ENCODE measurements around the gene ISG20L2. TPM values are rescaled to one million over a fixed set of nuclear protein-coding genes. Genes with fewer than 3 reads are reported as not detected.

The ISG20L2 gene
- polyA plus RNA-seq, 1 of the 3 experiments (the other 2 are of a cell fraction), result 31.6 TPM

DNA sequence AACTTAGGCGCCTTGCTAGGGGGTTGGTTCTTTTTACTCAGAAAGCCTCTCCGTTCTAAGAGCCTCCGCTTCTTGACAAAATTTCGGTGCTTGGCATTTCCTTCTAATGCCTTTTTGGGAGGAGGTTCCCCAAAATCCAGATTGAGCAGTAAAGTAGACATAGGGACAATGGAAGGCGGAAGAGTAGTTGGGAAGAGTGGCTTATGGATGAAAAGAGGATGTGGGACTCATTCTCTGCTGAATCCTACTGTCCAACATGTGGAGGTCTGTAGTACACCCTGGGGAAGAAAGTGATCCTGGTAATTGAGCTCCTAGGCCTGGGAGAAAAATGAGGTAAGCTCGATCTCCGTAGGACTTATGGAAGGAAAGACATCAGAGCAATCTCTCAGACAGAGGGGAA lies 1.1 kb downstream of the ISG20L2 start:
- Histone ChIP-seq H3K9me2 (no peaks in the 10 kb centered on the region), H2AFZ (ENCODE audit: low read depth) (no peak overlapping the region), H3K4me3 (ENCODE audit: low read depth in 2 of 2, low read length in 1 of 2) (peak overlapping the region; percentile 76 to 87), H3K9ac (peak overlapping the region; percentile 93), H4K20me1 (ENCODE audit: insufficient read depth) (peaks cover 41% of the 10 kb centered on the region), H3K9me3 (no peaks in the 10 kb centered on the region), H3K27ac (ENCODE audit: low read depth in 2 of 2, low read length in 1 of 2) (peak overlapping the region; percentile 83 to 88; a peak in 3 of 4 replicates), H3K79me2 (ENCODE audit: insufficient read depth) (peaks cover 78% of the 10 kb centered on the region), H3F3A (replicated peaks; ENCODE audit: insufficient read depth) (peaks cover 13% of the 10 kb centered on the region), H3K4me1 (ENCODE audit: control insufficient read depth in 1 of 2, insufficient read depth in 2 of 2, low read depth in 1 of 2, low read length in 1 of 2) (peaks cover 28 to 57% of the 10 kb centered on the region in 2 experiments), H3K27me3 (ENCODE audit: insufficient read depth) (no peaks in the 10 kb centered on the region), H3K4me2 (peak overlapping the region; percentile 89), H3K36me3 (replicated peaks in 1 of 2; ENCODE audit: control insufficient read depth in 1 of 2, insufficient read depth in 2 of 2, low read length in 1 of 2) (peaks cover 24 to 32% of the 10 kb centered on the region in 2 experiments)
- DNase-seq, result no peak
- TF ChIP-seq, protein P1, sequence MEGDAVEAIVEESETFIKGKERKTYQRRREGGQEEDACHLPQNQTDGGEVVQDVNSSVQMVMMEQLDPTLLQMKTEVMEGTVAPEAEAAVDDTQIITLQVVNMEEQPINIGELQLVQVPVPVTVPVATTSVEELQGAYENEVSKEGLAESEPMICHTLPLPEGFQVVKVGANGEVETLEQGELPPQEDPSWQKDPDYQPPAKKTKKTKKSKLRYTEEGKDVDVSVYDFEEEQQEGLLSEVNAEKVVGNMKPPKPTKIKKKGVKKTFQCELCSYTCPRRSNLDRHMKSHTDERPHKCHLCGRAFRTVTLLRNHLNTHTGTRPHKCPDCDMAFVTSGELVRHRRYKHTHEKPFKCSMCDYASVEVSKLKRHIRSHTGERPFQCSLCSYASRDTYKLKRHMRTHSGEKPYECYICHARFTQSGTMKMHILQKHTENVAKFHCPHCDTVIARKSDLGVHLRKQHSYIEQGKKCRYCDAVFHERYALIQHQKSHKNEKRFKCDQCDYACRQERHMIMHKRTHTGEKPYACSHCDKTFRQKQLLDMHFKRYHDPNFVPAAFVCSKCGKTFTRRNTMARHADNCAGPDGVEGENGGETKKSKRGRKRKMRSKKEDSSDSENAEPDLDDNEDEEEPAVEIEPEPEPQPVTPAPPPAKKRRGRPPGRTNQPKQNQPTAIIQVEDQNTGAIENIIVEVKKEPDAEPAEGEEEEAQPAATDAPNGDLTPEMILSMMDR (IDR thresholded peaks at IDR 0.05), result no peak
- TF ChIP-seq RFX5 (IDR thresholded peaks at IDR 0.05; ENCODE audit: low read length) (no peak), TCF12 (IDR thresholded peaks at IDR 0.05) (no peak), EP300 (IDR thresholded peaks at IDR 0.05; ENCODE audit: borderline replicate concordance in 1 of 2, low read depth in 1 of 2, low read length in 1 of 2) (no peak)
- TF ChIP-seq, protein P2, sequence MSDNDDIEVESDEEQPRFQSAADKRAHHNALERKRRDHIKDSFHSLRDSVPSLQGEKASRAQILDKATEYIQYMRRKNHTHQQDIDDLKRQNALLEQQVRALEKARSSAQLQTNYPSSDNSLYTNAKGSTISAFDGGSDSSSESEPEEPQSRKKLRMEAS (IDR thresholded peaks at IDR 0.05; ENCODE audit: low read depth), result no peak
- TF ChIP-seq, protein P3, sequence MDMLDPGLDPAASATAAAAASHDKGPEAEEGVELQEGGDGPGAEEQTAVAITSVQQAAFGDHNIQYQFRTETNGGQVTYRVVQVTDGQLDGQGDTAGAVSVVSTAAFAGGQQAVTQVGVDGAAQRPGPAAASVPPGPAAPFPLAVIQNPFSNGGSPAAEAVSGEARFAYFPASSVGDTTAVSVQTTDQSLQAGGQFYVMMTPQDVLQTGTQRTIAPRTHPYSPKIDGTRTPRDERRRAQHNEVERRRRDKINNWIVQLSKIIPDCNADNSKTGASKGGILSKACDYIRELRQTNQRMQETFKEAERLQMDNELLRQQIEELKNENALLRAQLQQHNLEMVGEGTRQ (IDR thresholded peaks at IDR 0.05; ENCODE audit: borderline replicate concordance, low read depth, low read length), result no peak
- whole genome bisulfite sequencing (ENCODE audit: low lambda C conversion rate), result 41% methylated on average over 7 of the region's 7 CpGs
- ChIA-PET POLR2A (interaction anchor here (0.8 to 3.6 kb wide), 8 partner anchors 12 to 134 kb away, joined by 3 to 25 read pairs (median 4); partner anchors contain the start of genes HDGF and PRCC), CTCF (interaction anchor here (0.7 to 38.0 kb wide), 23 partner anchors 14 to 207 kb away, joined by 3 to 2702 read pairs (median 15); partner anchors contain the start of genes CRABP2, HDGF, INSRR and MRPL24)

DNA sequence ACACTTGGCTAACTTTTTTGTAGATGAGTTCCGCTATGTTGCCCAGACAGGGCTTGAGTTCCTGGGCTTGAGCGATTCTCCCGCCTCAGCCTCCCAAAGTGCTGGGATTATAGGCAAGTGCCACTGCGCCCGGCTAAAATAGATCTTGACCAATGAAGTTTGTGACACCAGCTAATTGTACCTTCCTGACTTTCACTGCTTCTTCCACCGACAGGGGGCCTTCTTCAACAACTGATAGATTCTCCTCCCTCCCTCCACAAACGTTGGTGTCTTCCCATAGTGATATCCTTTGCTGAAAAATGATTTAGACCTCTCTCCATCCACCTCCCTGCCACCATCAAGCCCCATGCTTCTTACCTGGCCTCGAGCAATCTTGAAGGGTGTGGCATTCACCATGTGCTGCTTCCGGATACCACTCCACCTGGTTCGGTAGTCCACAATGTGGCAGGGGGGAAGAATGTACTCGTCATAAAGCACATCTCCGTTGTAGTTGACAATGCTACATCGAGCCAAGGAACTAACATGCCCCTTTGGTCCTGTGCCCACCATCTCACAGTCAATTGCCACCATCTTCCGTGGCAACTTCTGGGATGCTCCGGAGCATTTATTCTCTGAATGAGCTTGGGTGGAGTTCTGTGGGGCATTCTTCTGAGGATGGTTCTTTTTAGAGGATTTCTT lies 1.9 kb downstream of the ISG20L2 start:
- H3K4me3 ChIP-seq (ENCODE audit: low read depth in 2 of 2, low read length in 1 of 2), result peak overlapping the region; percentile 76 to 87
- H3K9me3 ChIP-seq, result no peaks in the 10 kb centered on the region
- peaks cover 41% of the 10 kb centered on the region for H4K20me1 ChIP-seq (ENCODE audit: insufficient read depth)
- CTCF ChIA-PET, result interaction anchor here (0.7 to 38.0 kb wide), 60 partner anchors 7 to 223 kb away, joined by 3 to 2702 read pairs (median 5); partner anchors contain the start of genes CRABP2, HDGF, INSRR and MRPL24
- H3K9ac ChIP-seq, result peak overlapping the region; percentile 93; the same call in 1 of the 2 replicates
- peaks cover 28 to 30% of the 10 kb centered on the region in 2 experiments for H3K36me3 ChIP-seq (replicated peaks in 1 of 2; ENCODE audit: control insufficient read depth in 1 of 2, insufficient read depth in 2 of 2, low read length in 1 of 2)
- POLR2A ChIA-PET, result interaction anchor here (0.9 to 2.7 kb wide), 9 partner anchors 16 to 135 kb away, joined by 3 to 39 read pairs (median 4); partner anchors contain the start of genes HDGF, INSRR and PRCC
- H3K4me1 ChIP-seq (ENCODE audit: control insufficient read depth in 1 of 2, insufficient read depth in 2 of 2, low read depth in 1 of 2, low read length in 1 of 2), result peaks cover 28 to 50% of the 10 kb centered on the region in 2 experiments
- peak overlapping the region; percentile 89 for H3K4me2 ChIP-seq
- WGBS (ENCODE audit: low lambda C conversion rate), result 9% methylated on average over 15 of the region's 15 CpGs
- peaks cover 13% of the 10 kb centered on the region for H3F3A ChIP-seq (replicated peaks; ENCODE audit: insufficient read depth)
- H3K79me2 ChIP-seq (ENCODE audit: insufficient read depth), result peaks cover 86% of the 10 kb centered on the region
- H3K27me3 ChIP-seq (ENCODE audit: insufficient read depth), result no peaks in the 10 kb centered on the region
- TF ChIP-seq RAD21 (IDR thresholded peaks at IDR 0.05; ENCODE audit: low read length) (peak; percentile 72), TEAD4 (IDR thresholded peaks at IDR 0.05; ENCODE audit: borderline replicate concordance, insufficient read depth) (no peak), MXI1 (IDR thresholded peaks at IDR 0.05; ENCODE audit: low read depth, low read length) (peak; percentile 23; the same call in 1 of the 2 replicates), YY1 (IDR thresholded peaks at IDR 0.05; ENCODE audit: low read depth) (no peak), SMC3 (IDR thresholded peaks at IDR 0.05; ENCODE audit: low read depth, low read length) (peak; percentile 54)
- TF ChIP-seq, protein P1 (IDR thresholded peaks at IDR 0.05), result peak; percentile 74
- TF ChIP-seq, protein P4, sequence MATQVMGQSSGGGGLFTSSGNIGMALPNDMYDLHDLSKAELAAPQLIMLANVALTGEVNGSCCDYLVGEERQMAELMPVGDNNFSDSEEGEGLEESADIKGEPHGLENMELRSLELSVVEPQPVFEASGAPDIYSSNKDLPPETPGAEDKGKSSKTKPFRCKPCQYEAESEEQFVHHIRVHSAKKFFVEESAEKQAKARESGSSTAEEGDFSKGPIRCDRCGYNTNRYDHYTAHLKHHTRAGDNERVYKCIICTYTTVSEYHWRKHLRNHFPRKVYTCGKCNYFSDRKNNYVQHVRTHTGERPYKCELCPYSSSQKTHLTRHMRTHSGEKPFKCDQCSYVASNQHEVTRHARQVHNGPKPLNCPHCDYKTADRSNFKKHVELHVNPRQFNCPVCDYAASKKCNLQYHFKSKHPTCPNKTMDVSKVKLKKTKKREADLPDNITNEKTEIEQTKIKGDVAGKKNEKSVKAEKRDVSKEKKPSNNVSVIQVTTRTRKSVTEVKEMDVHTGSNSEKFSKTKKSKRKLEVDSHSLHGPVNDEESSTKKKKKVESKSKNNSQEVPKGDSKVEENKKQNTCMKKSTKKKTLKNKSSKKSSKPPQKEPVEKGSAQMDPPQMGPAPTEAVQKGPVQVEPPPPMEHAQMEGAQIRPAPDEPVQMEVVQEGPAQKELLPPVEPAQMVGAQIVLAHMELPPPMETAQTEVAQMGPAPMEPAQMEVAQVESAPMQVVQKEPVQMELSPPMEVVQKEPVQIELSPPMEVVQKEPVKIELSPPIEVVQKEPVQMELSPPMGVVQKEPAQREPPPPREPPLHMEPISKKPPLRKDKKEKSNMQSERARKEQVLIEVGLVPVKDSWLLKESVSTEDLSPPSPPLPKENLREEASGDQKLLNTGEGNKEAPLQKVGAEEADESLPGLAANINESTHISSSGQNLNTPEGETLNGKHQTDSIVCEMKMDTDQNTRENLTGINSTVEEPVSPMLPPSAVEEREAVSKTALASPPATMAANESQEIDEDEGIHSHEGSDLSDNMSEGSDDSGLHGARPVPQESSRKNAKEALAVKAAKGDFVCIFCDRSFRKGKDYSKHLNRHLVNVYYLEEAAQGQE (IDR thresholded peaks at IDR 0.05; ENCODE audit: low read depth, low read length), result no peak
- no peaks in the 10 kb centered on the region for H3K9me2 ChIP-seq
- H3K27ac ChIP-seq (ENCODE audit: low read depth in 2 of 2, low read length in 1 of 2), result peak overlapping the region; percentile 21 to 83; a peak in 2 of 4 replicates
- DNase-seq, result peak; percentile 66
- H2AFZ ChIP-seq (ENCODE audit: low read depth), result no peak overlapping the region

All from SK-N-SH (cell line).